ENCODE measurements around the gene FSTL5.

The FSTL5 gene

GRCh38 chr4:161555689-161556660 is 607.8 kb downstream of the FSTL5 start:
- no peak for DNase-seq

GRCh38 chr4:161554372-161554990 is 609.3 kb downstream of the FSTL5 start:
- no peak for DNase-seq

GRCh38 chr4:161546902-161547301 is 616.9 kb downstream of the FSTL5 start:
- DNase-seq, result no peak

GRCh38 chr4:161540265-161540664 is 623.5 kb downstream of the FSTL5 start:
- DNase-seq, result no peak

- DNase-seq, result no peak
These were observed 624.9 kb downstream of the FSTL5 start for GRCh38 chr4:161538941-161539340.

GRCh38 chr4:161530710-161531109 is 633.1 kb downstream of the FSTL5 start:
- no peak for DNase-seq

GRCh38 chr4:161525121-161525520 is 638.7 kb downstream of the FSTL5 start:
- DNase-seq, result no peak

- no peak for DNase-seq
These were observed 641.8 kb downstream of the FSTL5 start for GRCh38 chr4:161522031-161522430.

GRCh38 chr4:161519611-161520010 is 644.2 kb downstream of the FSTL5 start:
- DNase-seq, result no peak

- DNase-seq, result no peak
These were observed 645.9 kb downstream of the FSTL5 start for GRCh38 chr4:161517941-161518340.

- no peak for DNase-seq
These were observed 658.7 kb downstream of the FSTL5 start for GRCh38 chr4:161505141-161505540.

- DNase-seq, result no peak
These were observed 665.6 kb downstream of the FSTL5 start for GRCh38 chr4:161498155-161498554.

- DNase-seq, result no peak
These were observed 677.3 kb downstream of the FSTL5 start for GRCh38 chr4:161486461-161486860.

GRCh38 chr4:161466316-161466715 is 697.5 kb downstream of the FSTL5 start:
- no peak for DNase-seq

GRCh38 chr4:161463436-161463835 is 700.4 kb downstream of the FSTL5 start:
- no peak for DNase-seq

GRCh38 chr4:161457906-161458305 is 705.9 kb downstream of the FSTL5 start:
- DNase-seq, result no peak

GRCh38 chr4:161457311-161457710 is 706.5 kb downstream of the FSTL5 start:
- DNase-seq, result no peak

GRCh38 chr4:161454860-161455259 is 708.9 kb downstream of the FSTL5 start:
- DNase-seq, result no peak

GRCh38 chr4:161448550-161449180 is 715.1 kb downstream of the FSTL5 start:
- DNase-seq, result no peak

- no peak for DNase-seq
These were observed 719.2 kb downstream of the FSTL5 start for GRCh38 chr4:161444626-161445025.

- DNase-seq, result no peak
These were observed 720.9 kb downstream of the FSTL5 start for GRCh38 chr4:161442921-161443320.

GRCh38 chr4:161438096-161438495 is 725.7 kb downstream of the FSTL5 start:
- DNase-seq, result no peak

- DNase-seq, result no peak
These were observed 735.4 kb downstream of the FSTL5 start for GRCh38 chr4:161428180-161428965.

Measured in GOT3 (cell line).